HepG2 (cell line): ENCODE measurements around the gene MMP25. TPM values are rescaled to one million over a fixed set of nuclear protein-coding genes. Genes with fewer than 3 reads are reported as not detected.

Experiments used
- ARID5B ChIP-seq: IDR thresholded peaks from 2 replicates; pipeline ENCODE4 v1.4.0; 2020; ENCODE audit warnings: mild to moderate bottlenecking, missing genetic modification reagents
- ATRX ChIP-seq: sonication (generic); formaldehyde crosslinking; IDR thresholded peaks from 2 replicates; pipeline ENCODE4 v1.4.0; 2020; ENCODE audit warnings: missing genetic modification reagents, borderline replicate concordance
- HNRNPUL1 ChIP-seq: fragments of 200-400 bp; formaldehyde crosslinking; IDR thresholded peaks from 2 replicates; pipeline ENCODE4 v1.6.1; 2017; ENCODE audit warnings: low read depth, mild to moderate bottlenecking, low read length, moderate library complexity
- IRF9 ChIP-seq: sonication (generic); formaldehyde crosslinking; IDR thresholded peaks from 2 replicates; pipeline ENCODE4 v1.8.0; 2022; ENCODE audit warnings: missing genetic modification reagents, mild to moderate bottlenecking, borderline replicate concordance
- POLR2G ChIP-seq: fragments of 200-400 bp; formaldehyde crosslinking; IDR thresholded peaks from 2 replicates; pipeline ENCODE4 v1.6.1; 2018; ENCODE audit warnings: mild to moderate bottlenecking, low read depth, low read length, moderate library complexity
- SOX13 ChIP-seq, 3 experiments: fragments of 450-650 bp in 1 of 3; sonication (generic) in 1 of 3; formaldehyde crosslinking in 1 of 3; IDR thresholded peaks in 2 of 3; conservative IDR thresholded peaks in 1 of 3; 2 replicates each; pipeline versions ENCODE4 v1.5.0 to v1.6.1; 2016 to 2020; ENCODE audit warnings: antibody characterized with exemption in 1 of 3, mild to moderate bottlenecking in 1 of 3, missing compliant biosample characterization in 1 of 3, missing genetic modification reagents in 1 of 3, moderate library complexity in 1 of 3
- SP5 ChIP-seq: IDR thresholded peaks from 2 replicates; pipeline ENCODE4 v1.6.1; 2016; ENCODE audit warnings: low read depth, borderline replicate concordance
- STAT5B ChIP-seq: sonication (generic); formaldehyde crosslinking; IDR thresholded peaks from 2 replicates; pipeline ENCODE4 v1.4.0; 2020; ENCODE audit warnings: missing genetic modification reagents
- ZBTB39 ChIP-seq: sonication (generic); formaldehyde crosslinking; IDR thresholded peaks from 2 replicates; pipeline ENCODE4 v1.5.0; 2020; ENCODE audit warnings: missing genetic modification reagents
- ZFY ChIP-seq: sonication (generic); formaldehyde crosslinking; IDR thresholded peaks from 2 replicates; pipeline ENCODE4 v1.4.0; 2020; ENCODE audit warnings: missing genetic modification reagents
- polyA plus RNA-seq, 8 experiments: library from polyadenylated mRNA; depleted of rRNA in 3 of 8; stranded (reverse) in 7 of 8; unstranded in 1 of 8; fragments of >200 nt; fragmentation: Illumina TruSeq in 4 of 8; extraction: Trizol in 4 of 8; gene quantifications; 2 replicates each; pipeline versions ENCODE4 v1.2.1 to v1.2.3, GENCODE V29; 2011 to 2016; ENCODE audit warnings: low read depth in 4 of 8, missing spikeins in 1 of 8, mixed read lengths in 1 of 8; ENCODE audit not compliant: insufficient read depth in 1 of 8
- total RNA-seq, 5 experiments: library from RNA; depleted of rRNA; stranded (reverse); fragments of >200 nt; fragmentation: Illumina TruSeq; extraction: Trizol; gene quantifications; 2 replicates each; pipeline ENCODE4 v1.2.3, GENCODE V29; 2016; ENCODE audit warnings: low read depth in 1 of 5
- TF ChIP-seq, protein P1 (sequence below), 2 experiments: fragments of 450-650 bp in 1 of 2; sonication (generic) in 1 of 2; formaldehyde crosslinking in 1 of 2; IDR thresholded peaks; 2 replicates each; pipeline versions ENCODE4 v1.6.1 to v1.8.0; 2016 to 2022; ENCODE audit warnings: antibody characterized with exemption in 1 of 2, mild to moderate bottlenecking in 1 of 2, missing genetic modification reagents in 1 of 2

The MMP25 gene
- total and polyA plus RNA-seq, 2 of the 13 experiments (the other 11 are each of a cell fraction or from before 2014, with no cell fraction given) = 0.04 to 0.08 TPM

DNA sequence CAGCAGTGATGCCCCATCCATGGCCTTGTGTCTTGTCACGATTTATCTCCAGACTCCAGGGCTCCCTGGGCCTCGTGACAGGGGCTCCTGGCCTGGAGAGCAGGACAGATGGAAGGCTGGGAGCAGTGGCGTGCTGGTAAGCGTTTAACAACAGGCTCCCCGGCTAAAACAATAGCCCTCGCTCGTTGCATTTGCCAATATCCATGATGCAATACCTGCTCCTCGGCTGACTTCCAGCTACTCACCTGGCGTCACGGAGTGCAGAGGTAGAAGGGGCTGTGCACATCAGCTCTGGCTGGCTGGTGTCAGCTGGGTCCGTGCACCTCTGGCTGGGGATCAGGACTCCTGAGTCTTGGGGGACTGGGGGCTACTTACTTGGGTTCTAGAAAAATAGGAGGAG lies 8.1 kb upstream of the MMP25 start (continued):
- TF ChIP-seq ARID5B (CRISPR knock-in tag) (0 out of 2 replicates have a peak, but pooled peaks have one; percentile 12), SP5 (CRISPR knock-in tag) (no peak), ATRX (CRISPR knock-in tag) (no peak), POLR2G (no peak), ZBTB39 (CRISPR knock-in tag) (no peak), IRF9 (CRISPR knock-in tag) (no peak), SOX13 (IDR thresholded peaks at IDR 0.05) (peak; percentile 65; the same call in 1 of the 2 replicates), SOX13 (CRISPR knock-in tag; conservative IDR thresholded peaks at IDR 0.05 in 1 of 2, IDR thresholded peaks at IDR 0.05 in 1 of 2) (peak in 1 of 2 experiments; percentile 88; a peak in 2 of 4 replicates), STAT5B (CRISPR knock-in tag) (no peak), HNRNPUL1 (no peak), ZFY (CRISPR knock-in tag) (no peak)
- TF ChIP-seq, protein P1, sequence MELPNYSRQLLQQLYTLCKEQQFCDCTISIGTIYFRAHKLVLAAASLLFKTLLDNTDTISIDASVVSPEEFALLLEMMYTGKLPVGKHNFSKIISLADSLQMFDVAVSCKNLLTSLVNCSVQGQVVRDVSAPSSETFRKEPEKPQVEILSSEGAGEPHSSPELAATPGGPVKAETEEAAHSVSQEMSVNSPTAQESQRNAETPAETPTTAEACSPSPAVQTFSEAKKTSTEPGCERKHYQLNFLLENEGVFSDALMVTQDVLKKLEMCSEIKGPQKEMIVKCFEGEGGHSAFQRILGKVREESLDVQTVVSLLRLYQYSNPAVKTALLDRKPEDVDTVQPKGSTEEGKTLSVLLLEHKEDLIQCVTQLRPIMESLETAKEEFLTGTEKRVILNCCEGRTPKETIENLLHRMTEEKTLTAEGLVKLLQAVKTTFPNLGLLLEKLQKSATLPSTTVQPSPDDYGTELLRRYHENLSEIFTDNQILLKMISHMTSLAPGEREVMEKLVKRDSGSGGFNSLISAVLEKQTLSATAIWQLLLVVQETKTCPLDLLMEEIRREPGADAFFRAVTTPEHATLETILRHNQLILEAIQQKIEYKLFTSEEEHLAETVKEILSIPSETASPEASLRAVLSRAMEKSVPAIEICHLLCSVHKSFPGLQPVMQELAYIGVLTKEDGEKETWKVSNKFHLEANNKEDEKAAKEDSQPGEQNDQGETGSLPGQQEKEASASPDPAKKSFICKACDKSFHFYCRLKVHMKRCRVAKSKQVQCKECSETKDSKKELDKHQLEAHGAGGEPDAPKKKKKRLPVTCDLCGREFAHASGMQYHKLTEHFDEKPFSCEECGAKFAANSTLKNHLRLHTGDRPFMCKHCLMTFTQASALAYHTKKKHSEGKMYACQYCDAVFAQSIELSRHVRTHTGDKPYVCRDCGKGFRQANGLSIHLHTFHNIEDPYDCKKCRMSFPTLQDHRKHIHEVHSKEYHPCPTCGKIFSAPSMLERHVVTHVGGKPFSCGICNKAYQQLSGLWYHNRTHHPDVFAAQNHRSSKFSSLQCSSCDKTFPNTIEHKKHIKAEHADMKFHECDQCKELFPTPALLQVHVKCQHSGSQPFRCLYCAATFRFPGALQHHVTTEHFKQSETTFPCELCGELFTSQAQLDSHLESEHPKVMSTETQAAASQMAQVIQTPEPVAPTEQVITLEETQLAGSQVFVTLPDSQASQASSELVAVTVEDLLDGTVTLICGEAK (IDR thresholded peaks at IDR 0.05) = no peak
- TF ChIP-seq, protein P1 (CRISPR knock-in tag; IDR thresholded peaks at IDR 0.05) = no peak
